K562 (cell line): ENCODE measurements around the gene DNAH3. TPM values are rescaled to one million over a fixed set of nuclear protein-coding genes. Genes with fewer than 3 reads are reported as not detected.

Source experiments
- BRD9 ChIP-seq: fragments of 450-650 bp; IDR thresholded peaks from 2 replicates; pipeline ENCODE4 v1.6.1; 2018; ENCODE audit warnings: low read depth; ENCODE audit not compliant: partially characterized antibody
- CGGBP1 ChIP-seq: fragments of 250-450 bp; sonication (Bioruptor Pico); IDR thresholded peaks from 2 replicates; pipeline ENCODE4 v1.9.0; 2021; ENCODE audit warnings: mild to moderate bottlenecking
- EGR1 ChIP-seq: fragments of 450-650 bp; conservative IDR thresholded peaks from 2 replicates; pipeline ENCODE4 v1.6.1; 2017; ENCODE audit warnings: mild to moderate bottlenecking
- ELF1 ChIP-seq: fragments of 200-800 bp; sonication (Bioruptor generic); IDR thresholded peaks from 2 replicates; pipeline ENCODE4 v1.6.1; 2016; ENCODE audit warnings: missing genetic modification characterization, missing compliant biosample characterization
- HBP1 ChIP-seq: fragments of 450-650 bp; formaldehyde crosslinking; IDR thresholded peaks from 2 replicates; pipeline ENCODE4 v1.4.0; 2022; ENCODE audit warnings: missing genetic modification characterization
- NRF1 ChIP-seq, 2 experiments: fragments of 450-650 bp; IDR thresholded peaks in 1 of 2; conservative IDR thresholded peaks in 1 of 2; 2 replicates each; pipeline ENCODE4 v1.6.1; 2014; ENCODE audit warnings: mild to moderate bottlenecking in 2 of 2
- PKNOX1 ChIP-seq: fragments of 450-650 bp; IDR thresholded peaks from 2 replicates; pipeline ENCODE4 v1.6.1; 2016
- TEAD4 ChIP-seq, 2 experiments: sonication (generic) in 1 of 2; formaldehyde crosslinking in 1 of 2; IDR thresholded peaks; 2 replicates each; pipeline versions ENCODE4 v1.6.1 to v1.8.0; 2012 to 2022; ENCODE audit warnings: borderline replicate concordance in 1 of 2, inconsistent platforms in 1 of 2, low read length in 1 of 2, mild to moderate bottlenecking in 1 of 2, missing genetic modification reagents in 1 of 2
- ZNF589 ChIP-seq: fragments of 200-800 bp; sonication (Bioruptor generic); IDR thresholded peaks from 2 replicates; pipeline ENCODE4 v1.6.1; 2016; ENCODE audit warnings: low read depth, missing genetic modification characterization, missing compliant biosample characterization
- polyA plus RNA-seq, 8 experiments: library from polyadenylated mRNA; depleted of rRNA in 4 of 8; stranded (reverse) in 5 of 8; unstranded in 3 of 8; fragments of >200 nt; fragmentation: Nextera tagmentation in 2 of 8; fragmentation: Illumina TruSeq in 1 of 8; extraction: Ambion mirVana in 2 of 8; extraction: Trizol in 1 of 8; gene quantifications; 2 replicates each; pipeline versions ENCODE4 v1.2.1 to v1.2.3, GENCODE V29; 2011 to 2014; ENCODE audit warnings: inconsistent platforms in 1 of 8, missing spikeins in 1 of 8
- total RNA-seq, 7 experiments: library from RNA; depleted of rRNA in 6 of 7; stranded (reverse); fragments of >200 nt in 6 of 7; fragmentation: Illumina TruSeq in 2 of 7; extraction: Trizol in 2 of 7; gene quantifications; 2 replicates each; pipeline versions ENCODE4 v1.2.1 to v1.2.3, GENCODE V29; 2011 to 2021; ENCODE audit warnings: low replicate concordance in 1 of 7
- TF ChIP-seq, protein P1 (sequence below), 2 experiments: IDR thresholded peaks in 1 of 2; conservative IDR thresholded peaks in 1 of 2; 2 replicates each; pipeline ENCODE4 v1.6.1; 2016; ENCODE audit warnings: low read depth in 2 of 2, mild to moderate bottlenecking in 1 of 2, missing compliant biosample characterization in 1 of 2, missing genetic modification characterization in 1 of 2, moderate library complexity in 1 of 2

DNAH3 gene
- total and polyA plus RNA-seq, 9 of the 15 experiments (the other 6 are each of a cell fraction or from before 2014, with no cell fraction given), result 0.32 to 0.84 (median 0.44) TPM

DNA sequence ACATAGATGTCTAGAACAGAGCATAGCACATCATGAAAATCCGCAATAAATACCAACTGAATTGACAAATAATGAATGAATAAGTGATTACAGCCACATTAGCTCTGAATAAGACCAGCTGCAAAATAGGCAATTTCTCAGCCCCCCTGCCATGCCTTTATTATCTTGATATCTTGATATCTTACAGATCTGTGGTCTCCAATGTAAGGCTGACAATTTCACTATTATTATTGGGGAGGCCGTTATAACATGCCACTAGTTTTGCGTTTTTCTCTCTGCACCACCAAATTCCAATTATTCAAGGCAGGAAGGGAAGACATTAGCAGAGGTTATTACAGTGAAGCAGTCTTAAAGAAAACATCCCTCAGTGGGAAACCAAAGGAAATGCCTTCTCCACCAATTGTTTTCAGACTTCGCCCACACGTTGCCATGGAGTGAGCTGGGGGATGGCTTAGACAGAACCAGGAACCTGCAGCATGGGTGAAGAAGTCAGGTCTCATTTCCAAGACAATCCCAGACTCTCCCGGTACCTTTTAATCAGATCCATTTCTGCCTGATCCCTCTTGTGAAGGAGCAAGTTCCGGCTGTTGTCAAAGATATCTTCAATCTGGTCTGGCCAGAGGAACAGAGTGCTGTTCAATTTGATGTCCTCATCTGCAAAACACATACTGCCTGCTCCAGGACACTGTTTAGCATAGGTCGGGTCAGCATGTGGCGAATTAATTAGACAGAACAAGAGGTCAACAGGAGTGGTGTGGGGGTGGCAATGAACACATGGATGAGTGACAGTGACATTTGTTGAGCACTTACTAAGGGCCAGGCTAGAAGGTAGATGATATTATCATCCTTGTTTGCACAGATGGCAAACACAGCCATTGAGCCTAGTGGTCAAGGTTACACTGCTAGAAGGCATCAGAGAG is 46.4 kb downstream of the DNAH3 start (continued):
- TF ChIP-seq TEAD4 (IDR thresholded peaks at IDR 0.05; ENCODE audit: low read length) (peak; percentile 19; the same call in 1 of the 2 replicates), TEAD4 (CRISPR knock-in tag; IDR thresholded peaks at IDR 0.05; ENCODE audit: borderline replicate concordance) (no peak), EGR1 (0 out of 2 replicates have a peak, but pooled peaks have one; percentile 17), ELF1 (tag) (no peak), BRD9 (no peak), ZNF589 (CRISPR knock-in tag) (no peak), NRF1 (conservative IDR thresholded peaks at IDR 0.05 in 1 of 2, IDR thresholded peaks at IDR 0.05 in 1 of 2) (no peak), PKNOX1 (peak; percentile 73), HBP1 (no peak), CGGBP1 (CRISPR knock-in tag) (no peak)
- TF ChIP-seq, protein P1, sequence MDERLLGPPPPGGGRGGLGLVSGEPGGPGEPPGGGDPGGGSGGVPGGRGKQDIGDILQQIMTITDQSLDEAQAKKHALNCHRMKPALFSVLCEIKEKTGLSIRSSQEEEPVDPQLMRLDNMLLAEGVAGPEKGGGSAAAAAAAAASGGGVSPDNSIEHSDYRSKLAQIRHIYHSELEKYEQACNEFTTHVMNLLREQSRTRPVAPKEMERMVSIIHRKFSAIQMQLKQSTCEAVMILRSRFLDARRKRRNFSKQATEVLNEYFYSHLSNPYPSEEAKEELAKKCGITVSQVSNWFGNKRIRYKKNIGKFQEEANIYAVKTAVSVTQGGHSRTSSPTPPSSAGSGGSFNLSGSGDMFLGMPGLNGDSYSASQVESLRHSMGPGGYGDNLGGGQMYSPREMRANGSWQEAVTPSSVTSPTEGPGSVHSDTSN (CRISPR knock-in tag; IDR thresholded peaks at IDR 0.05; ENCODE audit: low read depth), result no peak
- TF ChIP-seq, protein P1 (tag; conservative IDR thresholded peaks at IDR 0.05; ENCODE audit: low read depth), result peak; percentile 17; the same call in 1 of the 2 replicates
